Smooth muscle cell (in vitro differentiated cells): Measurements from ENCODE around the gene CEMIP. TPM values are rescaled to one million over a fixed set of nuclear protein-coding genes. Genes with fewer than 3 reads are reported as not detected.

Experiments used
- DNase-seq: peaks from one replicate; lab custom pipeline; 2025; ENCODE audit not compliant: unreplicated experiment; lab: John Stamatoyannopoulos, UW
- H2AFZ ChIP-seq: fragments of 200-600 bp; sonication (generic); 2 replicates; pipeline ENCODE4 v1.6.0; 2016; ENCODE audit warnings: antibody characterized with exemption, low read depth, mild to moderate bottlenecking
- H3F3A ChIP-seq: fragments of 200-600 bp; sonication (generic); 2 replicates; pipeline ENCODE4 v1.6.0; 2017; ENCODE audit warnings: antibody characterized with exemption, low read depth
- H3K27ac ChIP-seq: fragments of 200-600 bp; sonication (generic); 2 replicates; pipeline ENCODE4 v1.5.1; 2016; ENCODE audit warnings: low read depth, mild to moderate bottlenecking
- H3K27me3 ChIP-seq: fragments of 200-600 bp; sonication (generic); 2 replicates; pipeline ENCODE4 v1.6.1; 2016; ENCODE audit warnings: low read depth, mild to moderate bottlenecking
- H3K36me3 ChIP-seq: fragments of 200-600 bp; sonication (generic); 2 replicates; pipeline ENCODE4 v1.5.1; 2016; ENCODE audit warnings: low read depth
- H3K4me1 ChIP-seq: fragments of 200-600 bp; sonication (generic); 2 replicates; pipeline ENCODE4 v1.5.1; 2016; ENCODE audit warnings: low read depth
- H3K4me2 ChIP-seq: fragments of 200-600 bp; sonication (generic); 2 replicates; pipeline ENCODE4 v1.6.0; 2016; ENCODE audit warnings: mild to moderate bottlenecking
- H3K4me3 ChIP-seq: fragments of 200-600 bp; sonication (generic); 2 replicates; pipeline ENCODE4 v1.5.1; 2016; ENCODE audit warnings: mild to moderate bottlenecking
- H3K79me2 ChIP-seq: fragments of 200-600 bp; sonication (generic); 2 replicates; pipeline ENCODE4 v1.6.0; 2016; ENCODE audit warnings: low read depth, mild to moderate bottlenecking
- H3K9ac ChIP-seq: fragments of 200-600 bp; sonication (generic); 2 replicates; pipeline ENCODE4 v1.6.0; 2016; ENCODE audit warnings: low read depth
- H3K9me3 ChIP-seq: fragments of 200-600 bp; sonication (generic); replicated peaks from 2 replicates; pipeline ENCODE4 v1.5.1; 2016; ENCODE audit warnings: low read depth
- H4K20me1 ChIP-seq: fragments of 200-600 bp; sonication (generic); 2 replicates; pipeline ENCODE4 v1.6.0; 2016; ENCODE audit warnings: low read depth
- WGBS: methylation state at CpG from one replicate; pipeline ENCODE4 v1.1.7; 2016; ENCODE audit warnings: low lambda C conversion rate; 5-methylcytosine and 5-hydroxymethylcytosine counted together
- polyA plus RNA-seq: library from polyadenylated mRNA; unstranded; fragments of >200 nt; fragmentation: Nextera tagmentation; extraction: Ambion mirVana; gene quantifications from 2 replicates; pipeline ENCODE4 v1.2.1, GENCODE V29; 2016
- total RNA-seq: library from RNA; depleted of rRNA; stranded (reverse); fragments of >200 nt; gene quantifications from 2 replicates; pipeline ENCODE4 v1.2.3, GENCODE V29; 2014
- TF ChIP-seq, protein P1 (sequence below): fragments of 200-600 bp; sonication (generic); IDR thresholded peaks from 2 replicates; pipeline ENCODE4 v1.5.1; 2017; ENCODE audit warnings: borderline replicate concordance, mild to moderate bottlenecking, antibody characterized with exemption; ENCODE audit not compliant: insufficient read depth, poor library complexity, severe bottlenecking

The CEMIP gene
- total and polyA plus RNA-seq, 2 experiments from 2014 or later = 1.9 TPM

DNA sequence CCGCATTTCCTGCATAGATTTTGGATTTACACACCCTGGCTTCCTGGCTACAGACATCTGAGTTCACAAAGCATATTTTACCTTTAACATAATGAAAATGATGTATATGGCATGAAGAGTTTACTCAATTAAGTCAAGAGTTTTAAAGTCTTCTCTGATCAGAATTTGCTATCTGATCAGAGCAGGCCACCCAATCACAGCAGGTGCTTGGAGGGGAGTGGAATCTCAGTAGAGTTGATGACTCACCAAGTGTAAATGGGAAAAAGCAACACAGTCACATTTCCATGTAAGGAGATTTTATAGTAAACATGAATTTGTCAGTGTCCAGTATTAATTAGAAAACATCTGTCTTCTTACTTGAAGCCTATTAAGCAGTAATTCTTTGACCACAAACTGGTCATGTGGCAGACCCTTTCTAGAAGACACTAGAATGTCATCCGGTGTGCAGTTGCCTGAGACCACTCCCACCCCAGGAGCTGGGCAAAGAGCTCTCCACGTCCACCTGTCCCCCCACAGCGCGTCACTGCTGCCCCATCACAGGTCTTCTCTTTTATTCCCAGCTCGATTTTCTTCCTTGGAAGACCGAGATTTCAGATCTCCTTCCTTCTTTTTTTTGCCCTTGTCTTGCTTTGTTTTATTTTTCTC is 199.6 kb downstream of the CEMIP start:
- no peak overlapping the region for H3K9ac ChIP-seq
- H3K4me3 ChIP-seq = no peak overlapping the region
- H3K4me1 ChIP-seq = no peaks in the 10 kb centered on the region
- H3K27me3 ChIP-seq = no peaks in the 10 kb centered on the region
- peaks cover 4% of the 10 kb centered on the region for H3F3A ChIP-seq
- no peaks in the 10 kb centered on the region for H3K36me3 ChIP-seq
- no peak for DNase-seq
- no peak overlapping the region for H3K27ac ChIP-seq
- no peak overlapping the region for H3K4me2 ChIP-seq
- TF ChIP-seq, protein P1, sequence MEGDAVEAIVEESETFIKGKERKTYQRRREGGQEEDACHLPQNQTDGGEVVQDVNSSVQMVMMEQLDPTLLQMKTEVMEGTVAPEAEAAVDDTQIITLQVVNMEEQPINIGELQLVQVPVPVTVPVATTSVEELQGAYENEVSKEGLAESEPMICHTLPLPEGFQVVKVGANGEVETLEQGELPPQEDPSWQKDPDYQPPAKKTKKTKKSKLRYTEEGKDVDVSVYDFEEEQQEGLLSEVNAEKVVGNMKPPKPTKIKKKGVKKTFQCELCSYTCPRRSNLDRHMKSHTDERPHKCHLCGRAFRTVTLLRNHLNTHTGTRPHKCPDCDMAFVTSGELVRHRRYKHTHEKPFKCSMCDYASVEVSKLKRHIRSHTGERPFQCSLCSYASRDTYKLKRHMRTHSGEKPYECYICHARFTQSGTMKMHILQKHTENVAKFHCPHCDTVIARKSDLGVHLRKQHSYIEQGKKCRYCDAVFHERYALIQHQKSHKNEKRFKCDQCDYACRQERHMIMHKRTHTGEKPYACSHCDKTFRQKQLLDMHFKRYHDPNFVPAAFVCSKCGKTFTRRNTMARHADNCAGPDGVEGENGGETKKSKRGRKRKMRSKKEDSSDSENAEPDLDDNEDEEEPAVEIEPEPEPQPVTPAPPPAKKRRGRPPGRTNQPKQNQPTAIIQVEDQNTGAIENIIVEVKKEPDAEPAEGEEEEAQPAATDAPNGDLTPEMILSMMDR = no peak
- no peaks in the 10 kb centered on the region for H3K9me3 ChIP-seq
- H3K79me2 ChIP-seq = peaks cover 38% of the 10 kb centered on the region
- H2AFZ ChIP-seq = no peak overlapping the region
- peaks cover 92% of the 10 kb centered on the region for H4K20me1 ChIP-seq
- 91% methylated on average over 7 of the region's 7 CpGs for WGBS

DNA sequence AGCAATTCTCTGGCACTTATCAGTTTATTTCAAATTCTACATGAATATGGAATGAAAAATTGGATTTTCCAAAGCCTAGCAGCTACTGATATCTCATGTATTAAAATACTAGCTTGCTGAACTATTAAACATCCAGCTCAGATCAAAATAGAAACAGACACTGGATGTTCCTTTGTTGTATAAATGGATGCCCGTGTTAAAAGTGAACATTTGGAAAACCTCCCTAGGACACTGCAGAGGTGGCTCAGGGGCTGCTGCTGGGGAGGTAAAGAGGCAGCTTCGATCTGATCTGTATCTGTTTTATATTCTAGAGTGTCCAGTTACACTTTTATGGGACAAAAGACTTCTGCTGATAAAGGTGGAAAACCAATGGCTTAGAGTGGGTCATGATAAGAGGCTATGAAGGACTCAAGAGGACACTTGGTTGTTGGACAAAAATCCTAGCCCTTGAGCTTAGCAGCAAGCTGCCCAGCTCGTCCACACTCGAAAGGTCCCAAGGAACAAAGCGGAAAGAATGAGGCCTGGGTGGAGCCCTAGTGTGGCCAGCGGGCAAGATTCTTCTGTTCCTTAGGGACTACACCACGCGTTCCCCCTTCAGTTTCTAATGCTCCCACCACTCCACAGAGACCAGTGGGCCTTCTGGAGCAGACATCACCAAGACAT is 200.5 kb downstream of the CEMIP start:
- Histone ChIP-seq H3K27ac (no peak overlapping the region), H3K79me2 (peaks cover 42% of the 10 kb centered on the region), H3K4me1 (no peaks in the 10 kb centered on the region), H2AFZ (no peak overlapping the region), H3F3A (peaks cover 4% of the 10 kb centered on the region), H3K4me2 (no peak overlapping the region), H3K36me3 (no peaks in the 10 kb centered on the region), H4K20me1 (peaks cover 90% of the 10 kb centered on the region), H3K27me3 (no peaks in the 10 kb centered on the region), H3K9ac (no peak overlapping the region), H3K4me3 (no peak overlapping the region), H3K9me3 (no peaks in the 10 kb centered on the region)
- no peak for DNase-seq
- TF ChIP-seq, protein P1 = no peak
- 91% methylated on average over 8 of the region's 8 CpGs for WGBS

DNA sequence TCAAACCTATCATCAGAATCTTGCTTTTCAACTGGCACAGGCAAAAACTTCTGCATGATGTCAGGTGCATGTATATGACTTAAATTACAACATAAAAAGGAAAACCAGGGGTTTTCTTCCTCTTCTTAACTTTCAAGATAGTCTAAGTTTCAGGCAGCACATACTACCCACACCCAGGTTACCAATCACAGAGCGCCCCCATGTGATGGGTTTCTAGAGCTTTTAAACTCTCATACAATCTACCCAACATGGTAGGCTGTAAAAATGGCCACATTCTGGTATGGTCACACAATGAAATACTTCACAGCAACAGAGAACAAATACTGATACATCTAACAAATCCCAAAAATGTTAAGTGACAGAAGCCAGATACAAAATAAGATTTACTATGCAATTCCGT is 203.0 kb downstream of the CEMIP start:
- peaks cover 6% of the 10 kb centered on the region for H3K4me1 ChIP-seq
- no peak overlapping the region for H3K9ac ChIP-seq
- DNase-seq = no peak
- H3K27me3 ChIP-seq = no peaks in the 10 kb centered on the region
- no peak overlapping the region for H3K4me2 ChIP-seq
- H3F3A ChIP-seq = peaks cover 4% of the 10 kb centered on the region
- WGBS = 90% methylated on average over 2 of the region's 2 CpGs
- no peak overlapping the region for H3K4me3 ChIP-seq
- H3K9me3 ChIP-seq = no peaks in the 10 kb centered on the region
- peaks cover 90% of the 10 kb centered on the region for H4K20me1 ChIP-seq
- no peaks in the 10 kb centered on the region for H3K36me3 ChIP-seq
- TF ChIP-seq, protein P1 = no peak
- H3K79me2 ChIP-seq = peaks cover 53% of the 10 kb centered on the region
- no peak overlapping the region for H3K27ac ChIP-seq
- no peak overlapping the region for H2AFZ ChIP-seq
